GM23338 (cell line): ENCODE data around the gene CCL17. TPM values are rescaled to one million over a fixed set of nuclear protein-coding genes. Genes with fewer than 3 reads are reported as not detected.
A peak's percentile ranks its signal among the peaks of the same experiment; 100 is the strongest.

Experiments used
- ATAC-seq: fragments of 200-7000 bp; cut with Tn5 transposase; 3 replicates; pipeline ENCODE4 v1.9.1; 2020
- DNase-seq: peaks from one replicate; pipeline ENCODE4 v3.0.0-alpha.2; 2015; ENCODE audit warnings: low spot score
- H2AFZ ChIP-seq: fragments of 200-600 bp; sonication (generic); 2 replicates; pipeline ENCODE4 v1.8.0; 2016; ENCODE audit warnings: antibody characterized with exemption, mild to moderate bottlenecking, moderate library complexity
- H3F3A ChIP-seq: fragments of 200-600 bp; sonication (generic); replicated peaks from 2 replicates; pipeline ENCODE4 v1.8.0; 2017; ENCODE audit warnings: antibody characterized with exemption, mixed run types, low read depth
- H3K27ac ChIP-seq: fragments of 200-600 bp; sonication (generic); 2 replicates; pipeline ENCODE4 v1.6.1; 2016; ENCODE audit warnings: low read depth
- H3K27me3 ChIP-seq: fragments of 200-600 bp; sonication (generic); 2 replicates; pipeline ENCODE4 v1.8.0; 2016; ENCODE audit warnings: mild to moderate bottlenecking, mixed run types, moderate library complexity; ENCODE audit not compliant: insufficient read depth
- H3K36me3 ChIP-seq: fragments of 200-600 bp; sonication (generic); 2 replicates; pipeline ENCODE4 v1.8.0; 2016; ENCODE audit warnings: mild to moderate bottlenecking; ENCODE audit not compliant: insufficient read depth
- H3K4me1 ChIP-seq: fragments of 200-600 bp; sonication (generic); 2 replicates; pipeline ENCODE4 v1.8.0; 2016; ENCODE audit warnings: mild to moderate bottlenecking, moderate library complexity; ENCODE audit not compliant: insufficient read depth
- H3K4me2 ChIP-seq: fragments of 200-600 bp; sonication (generic); 2 replicates; pipeline ENCODE4 v1.7.1; 2017; ENCODE audit warnings: mixed run types
- H3K4me3 ChIP-seq: fragments of 200-600 bp; sonication (generic); 2 replicates; pipeline ENCODE4 v1.6.1; 2016; ENCODE audit warnings: mixed run types
- H3K79me2 ChIP-seq: fragments of 200-600 bp; sonication (generic); replicated peaks from 2 replicates; pipeline ENCODE4 v1.8.0; 2017; ENCODE audit warnings: mild to moderate bottlenecking; ENCODE audit not compliant: insufficient read depth
- H3K9me2 ChIP-seq: fragments of 200-600 bp; sonication (generic); 2 replicates; pipeline ENCODE4 v1.8.0; 2017; ENCODE audit not compliant: insufficient read depth
- H4K20me1 ChIP-seq: fragments of 200-600 bp; sonication (generic); replicated peaks from 2 replicates; pipeline ENCODE4 v1.8.0; 2017; ENCODE audit warnings: mild to moderate bottlenecking; ENCODE audit not compliant: insufficient read depth
- H3K27ac Mint-ChIP-seq: 2 replicates; pipeline ENCODE4 v1.8.0; 2020; ENCODE audit warnings: inconsistent platforms, mild to moderate bottlenecking, moderate library complexity, mixed read lengths
- H3K27me3 Mint-ChIP-seq: 3 replicates; pipeline ENCODE4 v1.8.0; 2022; ENCODE audit warnings: low read depth, mild to moderate bottlenecking, moderate library complexity, mixed read lengths, inconsistent platforms; ENCODE audit not compliant: insufficient read depth, poor library complexity
- H3K36me3 Mint-ChIP-seq: 3 replicates; pipeline ENCODE4 v1.8.0; 2021; ENCODE audit warnings: low read depth, mild to moderate bottlenecking, inconsistent platforms, moderate library complexity, mixed read lengths
- H3K4me1 Mint-ChIP-seq: 3 replicates; pipeline ENCODE4 v1.8.0; 2020; ENCODE audit warnings: mild to moderate bottlenecking, inconsistent platforms, mixed read lengths
- H3K4me3 Mint-ChIP-seq: 3 replicates; pipeline ENCODE4 v1.8.0; 2021; ENCODE audit warnings: moderate library complexity, mild to moderate bottlenecking, inconsistent platforms, mixed read lengths
- H3K9me3 Mint-ChIP-seq: 3 replicates; pipeline ENCODE4 v1.8.0; 2020; ENCODE audit warnings: moderate library complexity, mild to moderate bottlenecking, inconsistent platforms, mixed read lengths
- CTCF ChIP-seq, 2 experiments: fragments of 200-600 bp in 1 of 2; sonication (generic) in 1 of 2; conservative IDR thresholded peaks; 2 replicates each; pipeline versions ENCODE4 v1.5.1 to v1.6.1; 2016 to 2017; ENCODE audit warnings: antibody characterized with exemption in 2 of 2, low read depth in 2 of 2, mild to moderate bottlenecking in 2 of 2, moderate library complexity in 1 of 2
- ETS1 ChIP-seq: IDR thresholded peaks from 2 replicates; pipeline ENCODE4 v1.6.1; 2016; ENCODE audit warnings: antibody characterized with exemption
- EZH2phosphoT487 ChIP-seq: fragments of 200-600 bp; sonication (generic); IDR thresholded peaks from one replicate; pipeline ENCODE4 v1.8.1; 2018; ENCODE audit warnings: antibody characterized with exemption; ENCODE audit not compliant: unreplicated experiment
- REST ChIP-seq: IDR thresholded peaks from one replicate; pipeline ENCODE4 v1.6.1; 2018; ENCODE audit warnings: antibody characterized with exemption; ENCODE audit not compliant: unreplicated experiment
- STAT1 ChIP-seq: IDR thresholded peaks from one replicate; pipeline ENCODE4 v1.6.1; 2016; ENCODE audit warnings: antibody characterized with exemption; ENCODE audit not compliant: unreplicated experiment
- ZNF114 ChIP-seq: fragments of 250-450 bp; sonication (Bioruptor Pico); IDR thresholded peaks from 2 replicates; pipeline ENCODE4 v1.5.0; 2020; ENCODE audit warnings: mild to moderate bottlenecking, moderate library complexity
- ZNF331 ChIP-seq: fragments of 250-450 bp; sonication (Bioruptor Pico); IDR thresholded peaks from 2 replicates; pipeline ENCODE4 v1.5.0; 2020; ENCODE audit warnings: low read depth, mild to moderate bottlenecking, moderate library complexity
- polyA plus RNA-seq: library from polyadenylated mRNA; unstranded; fragments of >200 nt; fragmentation: Nextera tagmentation; extraction: Ambion mirVana; gene quantifications from 2 replicates; pipeline ENCODE4 v1.2.1, GENCODE V29; 2016
- total RNA-seq: library from RNA; depleted of rRNA; stranded (reverse); fragments of >200 nt; shearing (Covaris generic); gene quantifications from 2 replicates; pipeline ENCODE4 v1.2.3, GENCODE V29; 2014

Gene CCL17
- total and polyA plus RNA-seq, 2 experiments from 2014 or later: not detected

GRCh38 chr16:57377080-57377841 lies 27.3 kb upstream of the CCL17 start:
- no peak overlapping the region for H3K4me3 ChIP-seq
- H2AFZ ChIP-seq: no peak overlapping the region
- no peaks in the 10 kb centered on the region for H3K9me3 Mint-ChIP-seq
- H3K27me3 ChIP-seq: no peaks in the 10 kb centered on the region
- no peaks in the 10 kb centered on the region for H3K36me3 Mint-ChIP-seq
- H3K4me3 Mint-ChIP-seq: no peak overlapping the region
- DNase-seq (peak; percentile 46), ATAC-seq (peak; percentile 12; the same call in 2 of the 3 replicates)
- H4K20me1 ChIP-seq: no peaks in the 10 kb centered on the region
- no peak overlapping the region for H3K4me2 ChIP-seq
- no peaks in the 10 kb centered on the region for H3K79me2 ChIP-seq
- H3K27ac Mint-ChIP-seq: peak overlapping the region; percentile 1; the same call in 1 of the 2 replicates
- H3K27me3 Mint-ChIP-seq: peaks cover 14% of the 10 kb centered on the region
- H3F3A ChIP-seq: no peaks in the 10 kb centered on the region
- H3K27ac ChIP-seq: no peak overlapping the region
- peaks cover 3% of the 10 kb centered on the region; the same call in 1 of the 2 replicates for H3K9me2 ChIP-seq
- peaks cover 13% of the 10 kb centered on the region for H3K4me1 ChIP-seq
- H3K4me1 Mint-ChIP-seq: peaks cover 31% of the 10 kb centered on the region
- no peaks in the 10 kb centered on the region for H3K36me3 ChIP-seq
- TF ChIP-seq CTCF (conservative IDR thresholded peaks at IDR 0.05; ENCODE audit: low read depth in 2 of 2) (peak in 1 of 2 experiments; percentile 28; a peak in 2 of 4 replicates), STAT1 (no peak)

- ATAC-seq: no peak
- TF ChIP-seq ZNF331 (CRISPR knock-in tag): no peak
- no peak for TF ChIP-seq REST
- no peak for TF ChIP-seq ZNF114
- TF ChIP-seq STAT1: no peak
- no peak for TF ChIP-seq EZH2phosphoT487
- no peak for TF ChIP-seq ETS1
Observed at GRCh38 chr16:57379579-57379978, 25.0 kb upstream of the CCL17 start.

More at GRCh38 chr16:57379579-57379978, 25.0 kb upstream of the CCL17 start:
- Histone ChIP-seq H3K27ac (no peak overlapping the region), H3K36me3 (no peaks in the 10 kb centered on the region), H3K27me3 (no peaks in the 10 kb centered on the region), H3K4me3 (no peak overlapping the region), H3K9me2 (peaks cover 3% of the 10 kb centered on the region; the same call in 1 of the 2 replicates), H3F3A (no peaks in the 10 kb centered on the region), H3K4me2 (no peak overlapping the region), H4K20me1 (no peaks in the 10 kb centered on the region), H3K79me2 (no peaks in the 10 kb centered on the region), H3K4me1 (no peaks in the 10 kb centered on the region), H2AFZ (no peak overlapping the region)
- Mint-ChIP-seq H3K9me3 (no peaks in the 10 kb centered on the region; the same call in 2 of the 3 replicates), H3K36me3 (no peaks in the 10 kb centered on the region), H3K4me1 (peaks cover 10% of the 10 kb centered on the region), H3K4me3 (no peak overlapping the region), H3K27ac (no peak overlapping the region), H3K27me3 (peaks cover 13% of the 10 kb centered on the region)
- DNase-seq: no peak
